PC-3 (cell line): ENCODE data around the gene CDH11.

Experiments
- EZH2 ChIP-seq: fragments of 300-600 bp; sonication (generic); IDR thresholded peaks from one replicate; pipeline ENCODE4 v1.6.1; 2017; ENCODE audit warnings: antibody characterized with exemption, mild to moderate bottlenecking, low read length; ENCODE audit not compliant: unreplicated experiment
- EZH2phosphoT487 ChIP-seq: fragments of 300-600 bp; sonication (generic); IDR thresholded peaks from 2 replicates; pipeline ENCODE4 v1.6.1; 2018; ENCODE audit warnings: mild to moderate bottlenecking, antibody characterized with exemption, low read length, borderline replicate concordance
- TF ChIP-seq, protein P1 (sequence below): fragments of 300-600 bp; sonication (generic); conservative IDR thresholded peaks from 2 replicates; pipeline ENCODE4 v1.5.1; 2017; ENCODE audit warnings: antibody characterized with exemption, low read depth, mild to moderate bottlenecking, low read length

DNA sequence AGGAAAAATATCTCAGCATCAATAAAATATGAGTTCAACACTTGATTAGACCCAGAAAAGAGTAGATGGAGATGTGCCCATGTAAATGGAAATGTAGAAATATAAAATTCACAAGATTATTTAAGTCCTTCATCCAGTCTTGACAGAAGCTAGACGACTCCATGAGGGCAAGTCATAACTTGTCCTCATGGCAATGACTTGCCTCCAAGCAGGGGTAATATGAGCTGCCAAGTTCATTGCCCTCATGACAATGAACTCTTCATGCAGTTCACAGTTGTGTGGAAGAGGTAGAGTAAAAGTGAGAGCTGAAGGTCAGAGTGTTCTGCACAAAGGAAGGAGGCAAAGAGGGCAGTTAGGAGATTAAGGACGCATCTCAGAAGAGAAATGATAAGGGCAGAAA is 22.3 kb downstream of the CDH11 start:
- TF ChIP-seq, protein P1, sequence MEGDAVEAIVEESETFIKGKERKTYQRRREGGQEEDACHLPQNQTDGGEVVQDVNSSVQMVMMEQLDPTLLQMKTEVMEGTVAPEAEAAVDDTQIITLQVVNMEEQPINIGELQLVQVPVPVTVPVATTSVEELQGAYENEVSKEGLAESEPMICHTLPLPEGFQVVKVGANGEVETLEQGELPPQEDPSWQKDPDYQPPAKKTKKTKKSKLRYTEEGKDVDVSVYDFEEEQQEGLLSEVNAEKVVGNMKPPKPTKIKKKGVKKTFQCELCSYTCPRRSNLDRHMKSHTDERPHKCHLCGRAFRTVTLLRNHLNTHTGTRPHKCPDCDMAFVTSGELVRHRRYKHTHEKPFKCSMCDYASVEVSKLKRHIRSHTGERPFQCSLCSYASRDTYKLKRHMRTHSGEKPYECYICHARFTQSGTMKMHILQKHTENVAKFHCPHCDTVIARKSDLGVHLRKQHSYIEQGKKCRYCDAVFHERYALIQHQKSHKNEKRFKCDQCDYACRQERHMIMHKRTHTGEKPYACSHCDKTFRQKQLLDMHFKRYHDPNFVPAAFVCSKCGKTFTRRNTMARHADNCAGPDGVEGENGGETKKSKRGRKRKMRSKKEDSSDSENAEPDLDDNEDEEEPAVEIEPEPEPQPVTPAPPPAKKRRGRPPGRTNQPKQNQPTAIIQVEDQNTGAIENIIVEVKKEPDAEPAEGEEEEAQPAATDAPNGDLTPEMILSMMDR = no peak
- TF ChIP-seq EZH2 (no peak), EZH2phosphoT487 (no peak)
